ENCODE results near the gene RPRML.

The RPRML gene

DNA sequence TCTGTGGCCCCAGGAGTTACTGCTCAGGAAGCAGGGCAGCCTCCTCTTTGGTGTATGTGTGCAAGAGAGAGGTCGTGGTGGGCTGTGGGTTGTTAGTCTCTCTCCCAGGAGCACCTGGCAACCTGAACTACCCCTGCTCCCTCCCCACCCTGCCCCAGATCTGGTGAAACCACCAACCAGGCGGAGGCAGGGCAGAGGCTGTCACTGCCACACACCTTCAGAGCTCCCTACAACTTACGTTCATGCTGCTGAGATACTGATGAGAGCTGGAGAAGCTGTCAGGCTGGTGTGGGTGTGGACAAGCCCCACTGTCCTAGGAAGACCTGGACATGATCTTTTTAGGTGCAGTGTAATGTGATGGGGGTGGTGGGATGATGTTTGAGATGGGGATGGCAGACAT, 31.8 kb downstream of the RPRML start:
- TF ChIP-seq, protein P1, sequence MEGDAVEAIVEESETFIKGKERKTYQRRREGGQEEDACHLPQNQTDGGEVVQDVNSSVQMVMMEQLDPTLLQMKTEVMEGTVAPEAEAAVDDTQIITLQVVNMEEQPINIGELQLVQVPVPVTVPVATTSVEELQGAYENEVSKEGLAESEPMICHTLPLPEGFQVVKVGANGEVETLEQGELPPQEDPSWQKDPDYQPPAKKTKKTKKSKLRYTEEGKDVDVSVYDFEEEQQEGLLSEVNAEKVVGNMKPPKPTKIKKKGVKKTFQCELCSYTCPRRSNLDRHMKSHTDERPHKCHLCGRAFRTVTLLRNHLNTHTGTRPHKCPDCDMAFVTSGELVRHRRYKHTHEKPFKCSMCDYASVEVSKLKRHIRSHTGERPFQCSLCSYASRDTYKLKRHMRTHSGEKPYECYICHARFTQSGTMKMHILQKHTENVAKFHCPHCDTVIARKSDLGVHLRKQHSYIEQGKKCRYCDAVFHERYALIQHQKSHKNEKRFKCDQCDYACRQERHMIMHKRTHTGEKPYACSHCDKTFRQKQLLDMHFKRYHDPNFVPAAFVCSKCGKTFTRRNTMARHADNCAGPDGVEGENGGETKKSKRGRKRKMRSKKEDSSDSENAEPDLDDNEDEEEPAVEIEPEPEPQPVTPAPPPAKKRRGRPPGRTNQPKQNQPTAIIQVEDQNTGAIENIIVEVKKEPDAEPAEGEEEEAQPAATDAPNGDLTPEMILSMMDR (IDR thresholded peaks at IDR 0.05), result no peak

DNA sequence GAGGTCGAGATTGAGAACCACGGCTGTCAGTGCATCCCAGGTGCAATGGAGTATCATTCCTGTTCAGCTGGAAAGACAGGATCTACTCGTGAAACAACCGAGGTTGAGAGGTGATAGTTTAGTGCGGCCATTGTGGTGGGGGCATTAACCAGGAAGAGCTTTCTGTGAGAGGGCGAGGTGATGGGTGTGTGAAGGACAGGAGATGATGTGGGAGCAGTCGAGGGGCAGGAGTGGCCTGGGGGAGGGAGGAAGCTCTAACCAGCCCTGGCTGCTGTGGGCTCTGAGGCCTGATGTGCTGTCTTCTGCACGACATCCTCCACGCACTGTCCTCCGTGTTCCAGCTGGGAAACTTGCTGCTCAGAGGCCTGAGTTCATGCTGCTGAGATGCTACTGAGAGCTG, 34.1 kb downstream of the RPRML start:
- TF ChIP-seq, protein P1 (IDR thresholded peaks at IDR 0.05), result no peak

DNA sequence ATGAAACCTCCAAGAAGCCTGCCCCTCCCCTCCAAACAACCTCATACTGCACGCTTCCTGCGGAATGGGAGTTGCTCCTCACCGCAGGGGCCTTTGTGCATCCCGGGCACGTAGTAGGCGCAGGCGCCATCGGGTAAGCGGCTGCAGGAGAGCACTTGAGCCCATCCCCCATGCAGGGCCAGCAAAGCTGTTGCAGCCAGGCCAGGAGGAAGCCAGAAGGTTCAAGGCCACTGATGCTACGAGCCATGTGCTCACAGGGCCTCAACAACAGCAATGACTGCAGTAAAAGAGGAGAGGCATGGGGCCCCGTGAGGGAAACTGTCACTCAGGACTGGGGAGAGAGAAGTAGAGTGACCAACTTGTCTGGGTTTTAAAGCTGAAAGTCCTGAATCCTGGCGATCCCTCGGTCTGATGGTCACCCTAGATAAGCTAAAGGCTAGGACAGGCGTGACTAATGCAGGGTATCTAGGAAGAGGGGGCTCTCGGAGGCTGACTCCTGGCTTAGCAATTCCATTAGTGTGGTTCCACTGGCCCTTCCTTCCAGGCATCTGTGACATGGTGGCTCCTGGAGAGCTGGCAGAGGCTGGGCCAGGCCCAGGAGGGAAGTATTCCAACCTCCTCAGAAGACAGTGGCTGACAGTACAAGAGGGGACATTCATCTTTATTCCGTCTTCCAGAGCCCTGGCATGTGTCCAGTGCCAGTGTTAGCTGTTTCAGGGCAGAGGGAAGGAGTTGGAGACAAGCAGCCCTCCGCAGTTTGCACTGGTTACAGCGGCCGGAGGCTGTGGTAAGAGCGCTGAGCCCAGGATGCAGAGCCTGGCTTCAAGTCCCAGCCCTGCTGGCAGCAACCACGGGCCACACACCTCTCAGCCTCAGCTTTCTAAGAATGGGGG, 35.3 kb downstream of the RPRML start:
- TF ChIP-seq, protein P1 (IDR thresholded peaks at IDR 0.05), result no peak

DNA sequence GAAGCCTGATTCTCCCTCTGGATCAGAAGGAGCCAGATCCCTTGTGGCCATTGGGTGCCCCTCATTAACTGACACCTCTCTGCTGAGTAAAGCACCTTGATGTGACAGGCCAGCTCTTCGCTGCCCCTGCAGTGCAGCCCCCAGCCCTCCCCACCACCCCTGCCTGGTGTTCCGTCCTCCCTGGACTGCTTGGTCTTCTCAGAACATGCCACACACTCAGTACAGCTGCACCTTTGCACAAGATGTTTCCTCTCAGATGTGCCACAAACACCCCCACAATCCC, 35.9 kb downstream of the RPRML start:
- TF ChIP-seq, protein P1 (IDR thresholded peaks at IDR 0.05), result no peak

DNA sequence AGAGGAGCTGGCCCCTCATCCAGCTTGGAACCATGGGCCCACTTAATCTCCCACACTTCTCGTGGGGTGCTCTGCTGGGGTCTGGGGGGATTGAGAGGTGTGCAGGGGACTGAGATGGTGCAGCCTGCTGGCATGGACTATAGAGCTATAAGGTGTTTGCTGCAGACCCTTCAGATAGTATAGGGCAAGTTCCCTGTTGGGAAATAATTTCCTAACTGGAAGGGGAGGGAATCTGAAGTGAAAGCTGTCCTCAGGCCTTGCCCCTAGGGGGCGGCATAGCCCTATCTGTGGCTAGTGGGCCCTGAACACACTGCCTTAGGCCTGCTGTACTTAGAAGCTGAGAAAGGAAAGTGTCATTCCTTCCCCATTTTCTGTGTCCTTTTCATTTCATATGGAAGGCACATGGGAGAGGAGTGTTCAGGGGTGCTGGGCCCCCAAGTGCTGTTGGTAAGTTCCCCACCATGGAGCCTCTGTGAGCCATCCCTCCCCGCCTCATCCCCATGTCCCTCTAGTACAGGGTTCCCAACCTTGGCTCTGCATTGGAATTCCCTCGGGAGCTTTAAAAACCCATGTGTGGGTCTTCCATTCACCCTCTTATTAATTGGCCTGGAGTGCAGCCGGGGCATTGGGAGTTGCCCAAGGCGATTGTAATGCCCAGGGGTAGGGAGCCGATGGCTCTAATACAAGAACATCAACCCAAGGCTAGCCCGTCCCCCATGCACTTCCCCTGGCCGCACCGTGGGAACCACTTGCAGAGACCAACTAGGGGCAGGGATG, 36.4 kb downstream of the RPRML start:
- TF ChIP-seq, protein P1 (IDR thresholded peaks at IDR 0.05), result peak; percentile 87

DNA sequence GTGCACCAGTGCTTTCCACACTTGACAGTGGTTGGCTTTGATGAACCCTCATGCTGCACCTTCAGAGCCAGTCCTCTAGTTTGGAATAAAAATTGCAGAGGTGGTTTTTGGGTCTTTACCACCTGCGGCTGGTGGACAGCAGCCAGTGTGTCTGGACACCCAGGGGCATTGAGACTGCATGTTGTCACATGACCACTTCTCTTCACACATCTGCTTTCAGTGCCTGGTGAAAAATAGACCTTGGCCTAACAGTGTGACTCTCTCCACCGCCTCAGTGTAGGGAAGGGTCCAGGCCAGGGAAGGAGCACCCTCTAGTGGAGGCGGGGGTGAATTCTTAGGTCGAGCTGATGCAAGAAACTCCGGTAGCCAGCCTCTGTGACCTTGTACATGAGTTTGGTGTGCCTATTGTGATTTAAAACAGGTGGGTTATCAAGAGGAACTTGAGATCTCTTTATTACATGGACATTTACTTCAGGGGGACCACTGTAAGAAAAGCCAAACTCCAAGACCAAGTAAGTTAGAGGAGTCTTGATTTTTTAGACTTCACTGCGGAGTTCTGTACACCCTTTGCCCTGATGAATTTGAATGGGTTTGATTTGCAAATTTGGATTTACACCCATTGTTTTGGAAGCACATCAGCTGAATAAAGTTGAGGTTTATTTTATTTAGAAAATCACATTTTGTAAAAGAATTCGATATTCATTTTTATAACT, 38.2 kb downstream of the RPRML start:
- TF ChIP-seq, protein P1 (IDR thresholded peaks at IDR 0.05), result peak; percentile 89

DNA sequence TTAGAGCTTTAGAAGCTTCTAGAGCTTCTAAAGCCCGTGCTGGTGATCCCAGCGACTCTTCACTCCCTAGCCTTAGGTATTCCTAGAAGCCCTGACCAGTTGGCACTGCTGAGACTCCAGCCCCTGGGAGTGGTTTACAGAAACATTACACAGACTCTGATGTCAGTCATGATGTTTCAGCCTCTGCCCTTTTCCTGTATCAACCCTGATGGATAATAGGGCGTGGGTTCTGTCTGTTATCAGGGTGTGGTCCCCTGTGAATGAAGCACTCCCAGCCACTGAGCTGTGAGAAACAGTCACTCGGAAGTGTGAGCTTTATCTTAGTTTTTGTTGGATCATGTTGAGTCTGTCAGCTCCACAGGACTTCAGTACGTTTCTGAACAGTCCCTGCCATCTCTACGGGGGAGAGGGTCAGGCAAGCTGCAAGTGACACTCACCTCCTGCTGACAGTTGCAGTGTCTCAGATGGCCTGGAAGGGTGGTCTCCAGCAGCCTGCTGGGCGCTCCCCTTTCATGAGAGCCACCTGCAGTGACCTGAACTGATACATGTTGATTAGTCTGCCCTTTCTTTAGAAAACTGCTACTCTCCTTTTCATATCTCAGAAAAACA, 43.3 kb downstream of the RPRML start:
- TF ChIP-seq, protein P1 (IDR thresholded peaks at IDR 0.05), result no peak

All from LNCAP (cell line).